Measurements from ENCODE around the gene NGRN. TPM values are rescaled to one million over a fixed set of nuclear protein-coding genes. Genes with fewer than 3 reads are reported as not detected.

Gene NGRN
- polyA plus RNA-seq, 1 of the 3 experiments (the other 2 are of a cell fraction), result 48.2 TPM

DNA sequence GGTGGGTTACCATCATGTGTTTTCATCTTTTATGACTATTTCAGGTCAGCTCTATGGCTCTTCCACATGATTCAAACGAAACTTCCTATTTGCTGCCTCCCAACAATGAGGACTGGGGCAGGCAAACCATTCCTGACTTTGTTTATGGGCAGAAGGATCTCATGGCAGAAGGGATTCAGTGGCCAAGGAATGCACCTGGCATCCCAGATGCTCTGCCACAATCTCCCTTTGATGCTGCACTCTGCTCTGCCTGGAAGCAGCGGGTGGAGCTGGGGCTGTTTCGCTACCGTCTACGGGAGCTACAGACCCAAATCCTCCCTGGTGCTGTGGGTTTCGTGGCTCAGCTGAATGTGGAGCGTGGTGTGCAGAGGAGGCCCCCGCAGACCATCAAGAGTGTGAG is 24.6 kb upstream of the NGRN start:
- TF ChIP-seq GABPA (IDR thresholded peaks at IDR 0.05; ENCODE audit: low read depth) (no peak), NFIC (IDR thresholded peaks at IDR 0.05; ENCODE audit: borderline replicate concordance) (no peak), YY1 (IDR thresholded peaks at IDR 0.05; ENCODE audit: low read depth) (no peak), JUND (IDR thresholded peaks at IDR 0.05) (no peak), FOSL2 (IDR thresholded peaks at IDR 0.05; ENCODE audit: borderline replicate concordance, low read depth) (no peak), MAX (IDR thresholded peaks at IDR 0.05; ENCODE audit: low read depth) (no peak), PBX3 (IDR thresholded peaks at IDR 0.05) (no peak), GATA2 (CRISPR knock-in tag; IDR thresholded peaks at IDR 0.05) (no peak), MXI1 (IDR thresholded peaks at IDR 0.05; ENCODE audit: low read depth, low read length) (no peak), ELF1 (IDR thresholded peaks at IDR 0.05) (no peak), USF1 (IDR thresholded peaks at IDR 0.05; ENCODE audit: borderline replicate concordance, low read depth) (no peak)
- TF ChIP-seq, protein P1, sequence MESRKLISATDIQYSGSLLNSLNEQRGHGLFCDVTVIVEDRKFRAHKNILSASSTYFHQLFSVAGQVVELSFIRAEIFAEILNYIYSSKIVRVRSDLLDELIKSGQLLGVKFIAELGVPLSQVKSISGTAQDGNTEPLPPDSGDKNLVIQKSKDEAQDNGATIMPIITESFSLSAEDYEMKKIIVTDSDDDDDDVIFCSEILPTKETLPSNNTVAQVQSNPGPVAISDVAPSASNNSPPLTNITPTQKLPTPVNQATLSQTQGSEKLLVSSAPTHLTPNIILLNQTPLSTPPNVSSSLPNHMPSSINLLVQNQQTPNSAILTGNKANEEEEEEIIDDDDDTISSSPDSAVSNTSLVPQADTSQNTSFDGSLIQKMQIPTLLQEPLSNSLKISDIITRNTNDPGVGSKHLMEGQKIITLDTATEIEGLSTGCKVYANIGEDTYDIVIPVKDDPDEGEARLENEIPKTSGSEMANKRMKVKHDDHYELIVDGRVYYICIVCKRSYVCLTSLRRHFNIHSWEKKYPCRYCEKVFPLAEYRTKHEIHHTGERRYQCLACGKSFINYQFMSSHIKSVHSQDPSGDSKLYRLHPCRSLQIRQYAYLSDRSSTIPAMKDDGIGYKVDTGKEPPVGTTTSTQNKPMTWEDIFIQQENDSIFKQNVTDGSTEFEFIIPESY (IDR thresholded peaks at IDR 0.05; ENCODE audit: borderline replicate concordance, low read depth), result no peak
- Histone ChIP-seq H3K79me2 (ENCODE audit: insufficient read depth) (no peaks in the 10 kb centered on the region), H3K27ac (ENCODE audit: low read depth in 2 of 2, low read length in 1 of 2) (no peak overlapping the region), H3K9me3 (no peaks in the 10 kb centered on the region), H3K27me3 (ENCODE audit: insufficient read depth) (no peaks in the 10 kb centered on the region), H2AFZ (ENCODE audit: low read depth) (no peak overlapping the region), H3K9me2 (no peaks in the 10 kb centered on the region), H3K4me2 (no peak overlapping the region), H3K4me1 (ENCODE audit: control insufficient read depth in 1 of 2, insufficient read depth in 2 of 2, low read depth in 1 of 2, low read length in 1 of 2) (no peaks in the 10 kb centered on the region), H3K9ac (no peak overlapping the region), H3F3A (replicated peaks; ENCODE audit: insufficient read depth) (no peaks in the 10 kb centered on the region), H3K4me3 (ENCODE audit: low read depth in 2 of 2, low read length in 1 of 2) (no peak overlapping the region), H3K36me3 (replicated peaks in 1 of 2; ENCODE audit: control insufficient read depth in 1 of 2, insufficient read depth in 2 of 2, low read length in 1 of 2) (peaks cover 5 to 7% of the 10 kb centered on the region in 2 experiments), H4K20me1 (ENCODE audit: insufficient read depth) (no peaks in the 10 kb centered on the region)
- 98% methylated on average over 8 of the region's 8 CpGs for WGBS (ENCODE audit: low lambda C conversion rate)
- POLR2A ChIA-PET, result no interaction called here
- DNase-seq, result no peak
- CTCF ChIA-PET, result interaction anchor here (0.6 to 2.2 kb wide), 2 partner anchors 9 to 97 kb away, joined by 3 to 6 read pairs; partner anchors contain the start of gene TTLL13

DNA sequence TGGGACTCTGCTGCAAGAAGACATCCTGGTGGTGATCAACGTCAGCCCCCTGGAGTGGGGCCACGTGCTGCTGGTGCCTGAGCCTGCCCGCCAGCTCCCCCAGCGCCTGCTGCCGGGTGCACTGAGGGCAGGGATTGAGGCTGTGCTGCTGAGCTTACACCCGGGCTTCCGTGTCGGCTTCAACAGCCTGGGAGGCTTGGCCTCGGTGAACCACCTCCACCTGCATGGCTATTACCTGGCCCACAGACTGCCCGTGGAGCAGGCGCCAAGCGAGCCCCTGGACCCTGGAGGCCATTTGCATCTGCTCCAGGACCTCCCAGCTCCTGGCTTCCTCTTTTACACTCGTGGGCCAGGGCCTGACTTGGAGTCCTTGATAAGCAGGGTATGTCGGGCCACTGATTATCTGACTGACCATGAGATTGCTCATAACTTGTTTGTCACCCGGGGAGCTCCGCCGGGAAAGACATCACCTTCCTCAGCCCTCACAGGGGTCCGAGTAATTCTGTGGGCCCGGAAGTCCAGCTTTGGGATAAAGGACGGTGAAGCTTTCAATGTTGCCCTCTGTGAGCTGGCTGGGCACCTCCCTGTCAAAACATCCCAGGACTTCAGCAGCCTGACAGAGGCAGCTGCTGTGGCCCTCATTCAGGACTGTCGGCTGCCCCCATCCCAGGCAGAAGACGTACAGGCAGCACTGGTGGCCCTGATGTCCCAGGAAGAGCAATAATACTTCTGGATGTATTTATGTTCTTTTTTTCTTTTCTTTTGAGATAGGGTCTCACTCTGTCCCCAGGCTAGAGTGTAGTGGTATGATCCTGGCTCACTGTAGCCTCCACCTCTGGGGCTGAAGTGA is 23.9 kb upstream of the NGRN start:
- H3K27me3 ChIP-seq (ENCODE audit: insufficient read depth), result no peaks in the 10 kb centered on the region
- no peaks in the 10 kb centered on the region for H3K79me2 ChIP-seq (ENCODE audit: insufficient read depth)
- 90% methylated on average over 14 of the region's 22 CpGs for WGBS (ENCODE audit: low lambda C conversion rate)
- H2AFZ ChIP-seq (ENCODE audit: low read depth), result no peak overlapping the region
- no peak overlapping the region for H3K4me3 ChIP-seq (ENCODE audit: low read depth in 2 of 2, low read length in 1 of 2)
- H3K4me1 ChIP-seq (ENCODE audit: control insufficient read depth in 1 of 2, insufficient read depth in 2 of 2, low read depth in 1 of 2, low read length in 1 of 2), result no peaks in the 10 kb centered on the region
- no peaks in the 10 kb centered on the region for H3F3A ChIP-seq (replicated peaks; ENCODE audit: insufficient read depth)
- peaks cover 5 to 7% of the 10 kb centered on the region in 2 experiments for H3K36me3 ChIP-seq (replicated peaks in 1 of 2; ENCODE audit: control insufficient read depth in 1 of 2, insufficient read depth in 2 of 2, low read length in 1 of 2)
- H3K9ac ChIP-seq, result no peak overlapping the region
- no peak overlapping the region for H3K27ac ChIP-seq (ENCODE audit: low read depth in 2 of 2, low read length in 1 of 2)
- DNase-seq, result no peak
- H3K9me2 ChIP-seq, result no peaks in the 10 kb centered on the region
- no peak overlapping the region for H3K4me2 ChIP-seq
- CTCF ChIA-PET, result interaction anchor here (2.2 kb wide), 1 partner anchor 8 kb away, joined by 6 read pairs; the partner anchor contains the start of gene TTLL13
- POLR2A ChIA-PET, result no interaction called here
- H4K20me1 ChIP-seq (ENCODE audit: insufficient read depth), result no peaks in the 10 kb centered on the region
- no peaks in the 10 kb centered on the region for H3K9me3 ChIP-seq
- no peak for TF ChIP-seq TCF12 (IDR thresholded peaks at IDR 0.05)
- TF ChIP-seq RCOR1 (IDR thresholded peaks at IDR 0.05; ENCODE audit: low read length), result no peak
- TF ChIP-seq TEAD4 (IDR thresholded peaks at IDR 0.05; ENCODE audit: borderline replicate concordance, insufficient read depth), result no peak
- no peak for TF ChIP-seq EP300 (IDR thresholded peaks at IDR 0.05; ENCODE audit: borderline replicate concordance in 1 of 2, low read depth in 1 of 2, low read length in 1 of 2)
- no peak for TF ChIP-seq YY1 (IDR thresholded peaks at IDR 0.05; ENCODE audit: low read depth)
- no peak for TF ChIP-seq TAF1 (IDR thresholded peaks at IDR 0.05; ENCODE audit: borderline replicate concordance, low read depth, low read length)
- TF ChIP-seq, protein P2, sequence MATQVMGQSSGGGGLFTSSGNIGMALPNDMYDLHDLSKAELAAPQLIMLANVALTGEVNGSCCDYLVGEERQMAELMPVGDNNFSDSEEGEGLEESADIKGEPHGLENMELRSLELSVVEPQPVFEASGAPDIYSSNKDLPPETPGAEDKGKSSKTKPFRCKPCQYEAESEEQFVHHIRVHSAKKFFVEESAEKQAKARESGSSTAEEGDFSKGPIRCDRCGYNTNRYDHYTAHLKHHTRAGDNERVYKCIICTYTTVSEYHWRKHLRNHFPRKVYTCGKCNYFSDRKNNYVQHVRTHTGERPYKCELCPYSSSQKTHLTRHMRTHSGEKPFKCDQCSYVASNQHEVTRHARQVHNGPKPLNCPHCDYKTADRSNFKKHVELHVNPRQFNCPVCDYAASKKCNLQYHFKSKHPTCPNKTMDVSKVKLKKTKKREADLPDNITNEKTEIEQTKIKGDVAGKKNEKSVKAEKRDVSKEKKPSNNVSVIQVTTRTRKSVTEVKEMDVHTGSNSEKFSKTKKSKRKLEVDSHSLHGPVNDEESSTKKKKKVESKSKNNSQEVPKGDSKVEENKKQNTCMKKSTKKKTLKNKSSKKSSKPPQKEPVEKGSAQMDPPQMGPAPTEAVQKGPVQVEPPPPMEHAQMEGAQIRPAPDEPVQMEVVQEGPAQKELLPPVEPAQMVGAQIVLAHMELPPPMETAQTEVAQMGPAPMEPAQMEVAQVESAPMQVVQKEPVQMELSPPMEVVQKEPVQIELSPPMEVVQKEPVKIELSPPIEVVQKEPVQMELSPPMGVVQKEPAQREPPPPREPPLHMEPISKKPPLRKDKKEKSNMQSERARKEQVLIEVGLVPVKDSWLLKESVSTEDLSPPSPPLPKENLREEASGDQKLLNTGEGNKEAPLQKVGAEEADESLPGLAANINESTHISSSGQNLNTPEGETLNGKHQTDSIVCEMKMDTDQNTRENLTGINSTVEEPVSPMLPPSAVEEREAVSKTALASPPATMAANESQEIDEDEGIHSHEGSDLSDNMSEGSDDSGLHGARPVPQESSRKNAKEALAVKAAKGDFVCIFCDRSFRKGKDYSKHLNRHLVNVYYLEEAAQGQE (IDR thresholded peaks at IDR 0.05; ENCODE audit: low read depth, low read length), result no peak
- no peak for TF ChIP-seq MXI1 (IDR thresholded peaks at IDR 0.05; ENCODE audit: low read depth, low read length)
- no peak for TF ChIP-seq MEF2A (IDR thresholded peaks at IDR 0.05; ENCODE audit: borderline replicate concordance, low read depth)
- TF ChIP-seq POLR2AphosphoS5 (IDR thresholded peaks at IDR 0.05; ENCODE audit: low read depth, low read length), result no peak
